HepG2 (cell line): ENCODE data around the gene CCDC69.

Experiments used
- ASH2L ChIP-seq: fragments of 300-600, 200-600 bp; sonication (generic); IDR thresholded peaks from 2 replicates; pipeline ENCODE4 v1.7.0; 2017; ENCODE audit warnings: low read depth, mild to moderate bottlenecking, moderate library complexity, mixed read lengths, low read length; ENCODE audit not compliant: insufficient read length
- CAMTA2 ChIP-seq: sonication (generic); formaldehyde crosslinking; IDR thresholded peaks from 2 replicates; pipeline ENCODE4 v1.4.0; 2020; ENCODE audit warnings: mild to moderate bottlenecking, missing genetic modification reagents, borderline replicate concordance
- CBX2 ChIP-seq, 2 experiments: fragments of 200-600 bp in 1 of 2; sonication (generic); formaldehyde crosslinking in 1 of 2; IDR thresholded peaks; 2 replicates each; pipeline versions ENCODE4 v1.7.0 to v1.8.1; 2018 to 2022; ENCODE audit warnings: low read depth in 2 of 2, low read length in 1 of 2, mild to moderate bottlenecking in 1 of 2, missing genetic modification reagents in 1 of 2
- EZH2 ChIP-seq: conservative IDR thresholded peaks from 2 replicates; pipeline ENCODE4 v1.6.1; 2012; ENCODE audit warnings: mild to moderate bottlenecking, low read depth, low read length, moderate library complexity
- MZF1 ChIP-seq: sonication (generic); formaldehyde crosslinking; IDR thresholded peaks from 2 replicates; pipeline ENCODE4 v1.8.1; 2023; ENCODE audit warnings: mild to moderate bottlenecking, missing genetic modification reagents, borderline replicate concordance
- POLR2A ChIP-seq, 2 experiments: IDR thresholded peaks; 2 replicates each; pipeline ENCODE4 v1.6.1; 2011; ENCODE audit warnings: low read depth in 2 of 2, low read length in 2 of 2, mild to moderate bottlenecking in 1 of 2, moderate library complexity in 1 of 2; ENCODE audit not compliant: insufficient read depth in 1 of 2
- SMARCE1 ChIP-seq: fragments of 450-650 bp; IDR thresholded peaks from 2 replicates; pipeline ENCODE4 v1.6.1; 2017; ENCODE audit warnings: borderline replicate concordance
- SP1 ChIP-seq, 2 experiments: fragments of 450-650 bp in 1 of 2; sonication (generic) in 1 of 2; formaldehyde crosslinking in 1 of 2; IDR thresholded peaks; 2 replicates each; pipeline versions ENCODE4 v1.4.0 to v1.6.1; 2016 to 2020; ENCODE audit warnings: missing genetic modification reagents in 1 of 2
- SRF ChIP-seq: IDR thresholded peaks from 2 replicates; pipeline ENCODE4 v1.6.1; 2011; ENCODE audit warnings: mild to moderate bottlenecking, low read depth, low read length, moderate library complexity
- ZNF274 ChIP-seq: sonication (generic); formaldehyde crosslinking; IDR thresholded peaks from 2 replicates; pipeline ENCODE4 v1.5.1; 2020; ENCODE audit warnings: mild to moderate bottlenecking, missing genetic modification reagents
- ZNF672 ChIP-seq: sonication (generic); formaldehyde crosslinking; IDR thresholded peaks from 2 replicates; pipeline ENCODE4 v1.8.1; 2022; ENCODE audit warnings: missing genetic modification reagents
- TF ChIP-seq, protein P1 (sequence below): sonication (generic); formaldehyde crosslinking; IDR thresholded peaks from 2 replicates; pipeline ENCODE4 v1.5.0; 2020; ENCODE audit warnings: mild to moderate bottlenecking, missing genetic modification reagents, moderate library complexity
- TF ChIP-seq, protein P2 (sequence below): sonication (generic); formaldehyde crosslinking; IDR thresholded peaks from 2 replicates; pipeline ENCODE4 v1.5.0; 2020; ENCODE audit warnings: missing genetic modification reagents
- TF ChIP-seq, protein P3 (sequence below): sonication (generic); formaldehyde crosslinking; IDR thresholded peaks from 2 replicates; pipeline ENCODE4 v1.5.0; 2020; ENCODE audit warnings: missing genetic modification reagents

DNA sequence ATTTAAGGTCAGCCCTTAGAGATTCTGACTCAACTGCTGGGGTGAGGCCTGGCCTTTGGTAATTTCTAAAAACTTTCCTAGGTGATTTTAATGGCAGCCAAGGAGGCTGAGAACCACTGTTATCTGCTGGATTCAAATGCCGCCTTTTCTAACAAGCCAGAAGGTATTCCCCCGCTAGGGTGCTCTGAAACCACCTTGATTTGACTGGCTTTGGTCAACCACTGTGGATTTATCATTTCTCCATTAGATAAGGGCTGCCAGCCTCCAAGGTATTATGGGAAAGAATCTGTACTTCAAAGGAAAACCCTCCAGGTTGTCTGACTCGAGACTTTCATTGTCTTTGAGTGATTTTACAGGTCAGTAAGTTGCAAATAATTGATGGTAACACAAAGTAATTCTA, 70.6 kb downstream of the CCDC69 start:
- no peak for TF ChIP-seq ZNF274 (CRISPR knock-in tag)
- no peak for TF ChIP-seq SP1 (IDR thresholded peaks at IDR 0.05)
- TF ChIP-seq SP1 (CRISPR knock-in tag; IDR thresholded peaks at IDR 0.05): no peak
- TF ChIP-seq ASH2L: no peak
- TF ChIP-seq, protein P1, sequence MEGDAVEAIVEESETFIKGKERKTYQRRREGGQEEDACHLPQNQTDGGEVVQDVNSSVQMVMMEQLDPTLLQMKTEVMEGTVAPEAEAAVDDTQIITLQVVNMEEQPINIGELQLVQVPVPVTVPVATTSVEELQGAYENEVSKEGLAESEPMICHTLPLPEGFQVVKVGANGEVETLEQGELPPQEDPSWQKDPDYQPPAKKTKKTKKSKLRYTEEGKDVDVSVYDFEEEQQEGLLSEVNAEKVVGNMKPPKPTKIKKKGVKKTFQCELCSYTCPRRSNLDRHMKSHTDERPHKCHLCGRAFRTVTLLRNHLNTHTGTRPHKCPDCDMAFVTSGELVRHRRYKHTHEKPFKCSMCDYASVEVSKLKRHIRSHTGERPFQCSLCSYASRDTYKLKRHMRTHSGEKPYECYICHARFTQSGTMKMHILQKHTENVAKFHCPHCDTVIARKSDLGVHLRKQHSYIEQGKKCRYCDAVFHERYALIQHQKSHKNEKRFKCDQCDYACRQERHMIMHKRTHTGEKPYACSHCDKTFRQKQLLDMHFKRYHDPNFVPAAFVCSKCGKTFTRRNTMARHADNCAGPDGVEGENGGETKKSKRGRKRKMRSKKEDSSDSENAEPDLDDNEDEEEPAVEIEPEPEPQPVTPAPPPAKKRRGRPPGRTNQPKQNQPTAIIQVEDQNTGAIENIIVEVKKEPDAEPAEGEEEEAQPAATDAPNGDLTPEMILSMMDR (CRISPR knock-in tag): no peak
- TF ChIP-seq SRF: no peak
- no peak for TF ChIP-seq SMARCE1
- no peak for TF ChIP-seq ZNF672 (CRISPR knock-in tag)
- no peak for TF ChIP-seq MZF1 (CRISPR knock-in tag)
- TF ChIP-seq, protein P2, sequence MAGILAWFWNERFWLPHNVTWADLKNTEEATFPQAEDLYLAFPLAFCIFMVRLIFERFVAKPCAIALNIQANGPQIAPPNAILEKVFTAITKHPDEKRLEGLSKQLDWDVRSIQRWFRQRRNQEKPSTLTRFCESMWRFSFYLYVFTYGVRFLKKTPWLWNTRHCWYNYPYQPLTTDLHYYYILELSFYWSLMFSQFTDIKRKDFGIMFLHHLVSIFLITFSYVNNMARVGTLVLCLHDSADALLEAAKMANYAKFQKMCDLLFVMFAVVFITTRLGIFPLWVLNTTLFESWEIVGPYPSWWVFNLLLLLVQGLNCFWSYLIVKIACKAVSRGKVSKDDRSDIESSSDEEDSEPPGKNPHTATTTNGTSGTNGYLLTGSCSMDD (CRISPR knock-in tag): no peak
- no peak for TF ChIP-seq POLR2A (IDR thresholded peaks at IDR 0.05; ENCODE audit: insufficient read depth in 1 of 2, low read depth in 2 of 2, low read length in 2 of 2)
- TF ChIP-seq EZH2: no peak
- TF ChIP-seq CBX2 (IDR thresholded peaks at IDR 0.05; ENCODE audit: low read depth, low read length): no peak
- TF ChIP-seq CBX2 (CRISPR knock-in tag; IDR thresholded peaks at IDR 0.05; ENCODE audit: low read depth): no peak
- TF ChIP-seq, protein P3, sequence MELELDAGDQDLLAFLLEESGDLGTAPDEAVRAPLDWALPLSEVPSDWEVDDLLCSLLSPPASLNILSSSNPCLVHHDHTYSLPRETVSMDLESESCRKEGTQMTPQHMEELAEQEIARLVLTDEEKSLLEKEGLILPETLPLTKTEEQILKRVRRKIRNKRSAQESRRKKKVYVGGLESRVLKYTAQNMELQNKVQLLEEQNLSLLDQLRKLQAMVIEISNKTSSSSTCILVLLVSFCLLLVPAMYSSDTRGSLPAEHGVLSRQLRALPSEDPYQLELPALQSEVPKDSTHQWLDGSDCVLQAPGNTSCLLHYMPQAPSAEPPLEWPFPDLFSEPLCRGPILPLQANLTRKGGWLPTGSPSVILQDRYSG (CRISPR knock-in tag): no peak
- no peak for TF ChIP-seq CAMTA2 (CRISPR knock-in tag)
